Lower leg skin (tissue), 3 donors: Measurements from ENCODE around the gene CD14.
"Not testable (repeated sequence)": the region's sequence is repeated elsewhere in the genome, so short reads cannot be mapped to it uniquely, and the experiment has no call there.

Experiments
- CTCF ChIP-seq, 3 donors: fragments of 450-650 bp; IDR thresholded peaks; one replicate each; pipeline ENCODE4 v1.5.1; 2016; ENCODE audit warnings: antibody characterized with exemption in 3 of 3, mild to moderate bottlenecking in 3 of 3, moderate library complexity in 2 of 3
- POLR2A ChIP-seq, 2 donors: fragments of 450-650 bp; IDR thresholded peaks; one replicate each; pipeline ENCODE4 v1.6.1; 2016 to 2017; ENCODE audit warnings: antibody characterized with exemption in 2 of 2, mild to moderate bottlenecking in 1 of 2, moderate library complexity in 1 of 2

- not testable (repeated sequence) for TF ChIP-seq CTCF, POLR2A (IDR thresholded peaks at IDR 0.05)
Observed at GRCh38 chr5:140660371-140660770, 27.4 kb upstream of the CD14 start.
